ENCODE data around the gene PCDHAC1.

Gene PCDHAC1

GRCh38 chr5:140953234-140953633 is 27.1 kb downstream of the PCDHAC1 start:
- TF ChIP-seq CTCF (IDR thresholded peaks at IDR 0.05) = no peak

GRCh38 chr5:140962190-140962589 is 36.1 kb downstream of the PCDHAC1 start:
- no peak for TF ChIP-seq CTCF (IDR thresholded peaks at IDR 0.05)

- TF ChIP-seq CTCF (IDR thresholded peaks at IDR 0.05) = no peak
Measured at GRCh38 chr5:140964356-140964755, 38.3 kb downstream of the PCDHAC1 start.

- no peak for TF ChIP-seq CTCF (IDR thresholded peaks at IDR 0.05)
Measured at GRCh38 chr5:140965905-140966292, 39.8 kb downstream of the PCDHAC1 start.

GRCh38 chr5:140966293-140967225 is 40.5 kb downstream of the PCDHAC1 start, which contains the start of gene PCDHAC2:
TSS of gene PCDHAC2 (plus strand) at chr5:140966476. CDS start at chr5:140966767, 291 bp downstream.
- TF ChIP-seq CTCF (IDR thresholded peaks at IDR 0.05) = no peak

GRCh38 chr5:140967226-140967893 is 41.3 kb downstream of the PCDHAC1 start:
- TF ChIP-seq CTCF (IDR thresholded peaks at IDR 0.05) = no peak

- TF ChIP-seq CTCF (IDR thresholded peaks at IDR 0.05) = no peak
Measured at GRCh38 chr5:140969880-140970279, 43.8 kb downstream of the PCDHAC1 start.
